Astrocyte of the spinal cord (primary cell): Measurements from ENCODE around the gene RPS6KL1.
A peak's percentile ranks its signal among the peaks of the same experiment; 100 is the strongest.

Source experiments
- DNase-seq: peaks from one replicate; pipeline ENCODE4 v3.0.0; 2011; ENCODE audit warnings: low read depth, low spot score
- H3K4me3 ChIP-seq: 2 replicates; pipeline ENCODE4 v1.5.1; 2011; ENCODE audit warnings: low read depth, mild to moderate bottlenecking, low read length, moderate library complexity
- CTCF ChIP-seq: IDR thresholded peaks from 2 replicates; pipeline ENCODE4 v1.5.1; 2012; ENCODE audit warnings: low read depth, mild to moderate bottlenecking, low read length, inconsistent platforms
- in situ Hi-C: cut with HindIII; loops from 2 replicates; pipeline ENCODE4 v1.10.0; 2017; ENCODE audit warnings: low sequenced_read_pairs

Gene RPS6KL1

GRCh38 chr14:74927225-74927624 is 4.2 kb upstream of the RPS6KL1 start:
- in situ Hi-C loops: no loop called here
- no peak for DNase-seq
- TF ChIP-seq CTCF: no peak

GRCh38 chr14:74924061-74924460 is 1.0 kb upstream of the RPS6KL1 start:
- no peak overlapping the region for H3K4me3 ChIP-seq
- in situ Hi-C loops: no loop called here
- DNase-seq: no peak
- TF ChIP-seq CTCF: no peak

More at GRCh38 chr14:74927225-74927624, 4.2 kb upstream of the RPS6KL1 start:
- no peak overlapping the region for H3K4me3 ChIP-seq

- in situ Hi-C loops: no loop called here
- DNase-seq: no peak
- H3K4me3 ChIP-seq: peak overlapping the region; percentile 51
- no peak for TF ChIP-seq CTCF
These were observed 891 bp downstream of the RPS6KL1 start for GRCh38 chr14:74921987-74922751.

GRCh38 chr14:74921053-74921620 is 1.9 kb downstream of the RPS6KL1 start:
- no peak overlapping the region for H3K4me3 ChIP-seq
- in situ Hi-C loops: no loop called here
- no peak for TF ChIP-seq CTCF
- no peak for DNase-seq

GRCh38 chr14:74920281-74920680 is 2.8 kb downstream of the RPS6KL1 start:
- no peak overlapping the region for H3K4me3 ChIP-seq
- in situ Hi-C loops: no loop called here
- no peak for TF ChIP-seq CTCF
- DNase-seq: no peak

GRCh38 chr14:74919421-74920165 is 3.5 kb downstream of the RPS6KL1 start:
- DNase-seq: no peak
- H3K4me3 ChIP-seq: no peak overlapping the region
- TF ChIP-seq CTCF: no peak
- in situ Hi-C loops: no loop called here
